Fibroblast of skin of abdomen (primary cell): Measurements from ENCODE around the gene TLE3.

Experiments used
- DNase-seq: peaks from one replicate; pipeline ENCODE4 v3.0.0-alpha.2; 2013

Gene TLE3

GRCh38 chr15:70047386-70048197 is 50.1 kb downstream of the TLE3 start:
- peak; percentile 56 for DNase-seq

- no peak for DNase-seq
Observed at GRCh38 chr15:70046679-70047369, 50.9 kb downstream of the TLE3 start.

GRCh38 chr15:70045045-70045444 is 52.7 kb downstream of the TLE3 start:
- peak; percentile 77 for DNase-seq

- no peak for DNase-seq
Observed at GRCh38 chr15:70044168-70044567, 53.5 kb downstream of the TLE3 start.

GRCh38 chr15:70043590-70043989 is 54.1 kb downstream of the TLE3 start:
- DNase-seq = no peak

GRCh38 chr15:70042553-70043214 is 55.0 kb downstream of the TLE3 start:
- no peak for DNase-seq

GRCh38 chr15:70039917-70040316 is 57.8 kb downstream of the TLE3 start:
- DNase-seq = no peak

- no peak for DNase-seq
Observed at GRCh38 chr15:70038730-70039392, 58.9 kb downstream of the TLE3 start.

GRCh38 chr15:70037292-70037640 is 60.5 kb downstream of the TLE3 start:
- no peak for DNase-seq

GRCh38 chr15:70036585-70037291 is 61.0 kb downstream of the TLE3 start:
- no peak for DNase-seq

GRCh38 chr15:70035719-70036077 is 62.0 kb downstream of the TLE3 start:
- no peak for DNase-seq

GRCh38 chr15:70035051-70035718 is 62.5 kb downstream of the TLE3 start:
- DNase-seq = no peak

GRCh38 chr15:70034596-70034995 is 63.1 kb downstream of the TLE3 start:
- no peak for DNase-seq

- DNase-seq = no peak
Observed at GRCh38 chr15:70034141-70034540, 63.6 kb downstream of the TLE3 start.

GRCh38 chr15:70033529-70034140 is 64.1 kb downstream of the TLE3 start:
- peak; percentile 90 for DNase-seq

GRCh38 chr15:70033109-70033508 is 64.6 kb downstream of the TLE3 start:
- peak; percentile 15 for DNase-seq

- no peak for DNase-seq
Observed at GRCh38 chr15:70032509-70032908, 65.2 kb downstream of the TLE3 start.

- no peak for DNase-seq
Observed at GRCh38 chr15:70031713-70032112, 66.0 kb downstream of the TLE3 start.

- DNase-seq = no peak
Observed at GRCh38 chr15:70031261-70031660, 66.5 kb downstream of the TLE3 start.

GRCh38 chr15:70030851-70031250 is 66.9 kb downstream of the TLE3 start:
- DNase-seq = no peak

GRCh38 chr15:70029297-70029701 is 68.4 kb downstream of the TLE3 start:
- DNase-seq = no peak
